GM12878 (cell line): ENCODE results near the gene HPSE. TPM values are rescaled to one million over a fixed set of nuclear protein-coding genes. Genes with fewer than 3 reads are reported as not detected.

Experiments
- BCLAF1 ChIP-seq: fragments of 450-650 bp; IDR thresholded peaks from 2 replicates; pipeline ENCODE4 v1.6.1; 2017; ENCODE audit warnings: antibody characterized with exemption, mild to moderate bottlenecking, moderate library complexity
- BRCA1 ChIP-seq: IDR thresholded peaks from 2 replicates; pipeline ENCODE4 v1.6.1; 2011; ENCODE audit warnings: low read depth, low read length, improper control_type of control experiment
- CREM ChIP-seq: IDR thresholded peaks from 2 replicates; pipeline ENCODE4 v1.6.1; 2014; ENCODE audit warnings: antibody characterized with exemption, low read depth
- FOXK2 ChIP-seq: fragments of 450-650 bp; IDR thresholded peaks from 2 replicates; pipeline ENCODE4 v1.6.1; 2017; ENCODE audit warnings: mild to moderate bottlenecking, moderate library complexity
- IKZF1 ChIP-seq: fragments of 450-650 bp; conservative IDR thresholded peaks from 2 replicates; pipeline ENCODE4 v1.6.1; 2017; ENCODE audit warnings: antibody characterized with exemption, mild to moderate bottlenecking
- JUNB ChIP-seq: IDR thresholded peaks from 2 replicates; pipeline ENCODE4 v1.6.1; 2016; ENCODE audit warnings: antibody characterized with exemption, mild to moderate bottlenecking
- NFIC ChIP-seq: IDR thresholded peaks from 2 replicates; pipeline ENCODE4 v1.6.1; 2012; ENCODE audit warnings: low read depth, mild to moderate bottlenecking, inconsistent platforms, low read length, moderate library complexity
- NFYA ChIP-seq: IDR thresholded peaks from 2 replicates; pipeline ENCODE4 v1.6.1; 2011; ENCODE audit warnings: low read depth, mild to moderate bottlenecking, low read length, improper control_type of control experiment, borderline replicate concordance
- NRF1 ChIP-seq: conservative IDR thresholded peaks from 2 replicates; pipeline ENCODE4 v1.6.1; 2011; ENCODE audit warnings: mild to moderate bottlenecking, low read depth, low read length, improper control_type of control experiment
- RELA ChIP-seq: fragments of 450-650 bp; IDR thresholded peaks from 2 replicates; pipeline ENCODE4 v1.8.0; 2014; ENCODE audit warnings: borderline replicate concordance; ENCODE audit not compliant: partially characterized antibody
- SIN3A ChIP-seq: IDR thresholded peaks from 2 replicates; pipeline ENCODE4 v1.6.1; 2012; ENCODE audit warnings: low read depth, low read length, improper control_type of control experiment
- TARDBP ChIP-seq: IDR thresholded peaks from 2 replicates; pipeline ENCODE4 v1.6.1; 2016; ENCODE audit warnings: borderline replicate concordance
- TCF3 ChIP-seq: IDR thresholded peaks from 2 replicates; pipeline ENCODE4 v1.6.1; 2012; ENCODE audit warnings: low read depth, mild to moderate bottlenecking, low read length, borderline replicate concordance; ENCODE audit not compliant: insufficient read depth
- YY1 ChIP-seq: IDR thresholded peaks from 2 replicates; pipeline ENCODE4 v1.6.1; 2011; ENCODE audit warnings: low read depth, mild to moderate bottlenecking, low read length
- ZNF217 ChIP-seq: fragments of 450-650 bp; IDR thresholded peaks from 2 replicates; pipeline ENCODE4 v1.6.1; 2017; ENCODE audit warnings: antibody characterized with exemption, mild to moderate bottlenecking
- polyA plus RNA-seq, 11 experiments: library from polyadenylated mRNA; depleted of rRNA in 4 of 11; unstranded in 6 of 11; stranded (reverse) in 5 of 11; fragments of >200 nt; fragmentation: Nextera tagmentation in 4 of 11; fragmentation: Illumina TruSeq in 1 of 11; extraction: Ambion mirVana in 4 of 11; extraction: Trizol in 1 of 11; gene quantifications; 1 replicate in 1 of 11; 2 replicates in 10 of 11; pipeline versions ENCODE4 v1.2.1 to v1.2.3, GENCODE V29; 2011 to 2016; ENCODE audit warnings: inconsistent platforms in 2 of 11, missing spikeins in 2 of 11, low read depth in 1 of 11
- total RNA-seq, 4 experiments: library from RNA; depleted of rRNA in 3 of 4; stranded (reverse); fragments of >200 nt in 3 of 4; fragmentation: Illumina TruSeq in 1 of 4; extraction: Trizol in 1 of 4; gene quantifications; 2 replicates each; pipeline versions ENCODE4 v1.2.1 to v1.2.3, GENCODE V29; 2013 to 2021
- TF ChIP-seq, protein P1 (sequence below): fragments of 450-650 bp; formaldehyde crosslinking; IDR thresholded peaks from 2 replicates; pipeline ENCODE4 v1.5.0; 2022; ENCODE audit warnings: mild to moderate bottlenecking, missing genetic modification characterization
- TF ChIP-seq, protein P2 (sequence below): IDR thresholded peaks from 2 replicates; pipeline ENCODE4 v1.6.1; 2012; ENCODE audit warnings: low read depth, low read length, improper control_type of control experiment
- TF ChIP-seq, protein P3 (sequence below): IDR thresholded peaks from 2 replicates; pipeline ENCODE4 v1.6.1; 2012; ENCODE audit warnings: improper control_type of control experiment, low read depth, low read length; ENCODE audit not compliant: insufficient replicate concordance

HPSE gene
- total and polyA plus RNA-seq, 10 of the 15 experiments (the other 5 are each of a cell fraction or from before 2014, with no cell fraction given) = 0.16 to 0.89 (median 0.58) TPM

- TF ChIP-seq, protein P1, sequence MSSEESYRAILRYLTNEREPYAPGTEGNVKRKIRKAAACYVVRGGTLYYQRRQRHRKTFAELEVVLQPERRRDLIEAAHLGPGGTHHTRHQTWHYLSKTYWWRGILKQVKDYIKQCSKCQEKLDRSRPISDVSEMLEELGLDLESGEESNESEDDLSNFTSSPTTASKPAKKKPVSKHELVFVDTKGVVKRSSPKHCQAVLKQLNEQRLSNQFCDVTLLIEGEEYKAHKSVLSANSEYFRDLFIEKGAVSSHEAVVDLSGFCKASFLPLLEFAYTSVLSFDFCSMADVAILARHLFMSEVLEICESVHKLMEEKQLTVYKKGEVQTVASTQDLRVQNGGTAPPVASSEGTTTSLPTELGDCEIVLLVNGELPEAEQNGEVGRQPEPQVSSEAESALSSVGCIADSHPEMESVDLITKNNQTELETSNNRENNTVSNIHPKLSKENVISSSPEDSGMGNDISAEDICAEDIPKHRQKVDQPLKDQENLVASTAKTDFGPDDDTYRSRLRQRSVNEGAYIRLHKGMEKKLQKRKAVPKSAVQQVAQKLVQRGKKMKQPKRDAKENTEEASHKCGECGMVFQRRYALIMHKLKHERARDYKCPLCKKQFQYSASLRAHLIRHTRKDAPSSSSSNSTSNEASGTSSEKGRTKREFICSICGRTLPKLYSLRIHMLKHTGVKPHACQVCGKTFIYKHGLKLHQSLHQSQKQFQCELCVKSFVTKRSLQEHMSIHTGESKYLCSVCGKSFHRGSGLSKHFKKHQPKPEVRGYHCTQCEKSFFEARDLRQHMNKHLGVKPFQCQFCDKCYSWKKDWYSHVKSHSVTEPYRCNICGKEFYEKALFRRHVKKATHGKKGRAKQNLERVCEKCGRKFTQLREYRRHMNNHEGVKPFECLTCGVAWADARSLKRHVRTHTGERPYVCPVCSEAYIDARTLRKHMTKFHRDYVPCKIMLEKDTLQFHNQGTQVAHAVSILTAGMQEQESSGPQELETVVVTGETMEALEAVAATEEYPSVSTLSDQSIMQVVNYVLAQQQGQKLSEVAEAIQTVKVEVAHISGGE = no peak
- TF ChIP-seq, protein P2, sequence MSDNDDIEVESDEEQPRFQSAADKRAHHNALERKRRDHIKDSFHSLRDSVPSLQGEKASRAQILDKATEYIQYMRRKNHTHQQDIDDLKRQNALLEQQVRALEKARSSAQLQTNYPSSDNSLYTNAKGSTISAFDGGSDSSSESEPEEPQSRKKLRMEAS = peak; percentile 36; the same call in 1 of the 2 replicates
- TF ChIP-seq NFIC = no peak
- TF ChIP-seq YY1 = peak; percentile 91
- TF ChIP-seq BRCA1 = peak; percentile 71
- 0 out of 2 replicates have a peak, but pooled peaks have one; percentile 22 for TF ChIP-seq TCF3
- TF ChIP-seq BCLAF1 = 0 out of 2 replicates have a peak, but pooled peaks have one; percentile 50
- TF ChIP-seq IKZF1 = peak; percentile 95
- TF ChIP-seq NRF1 = peak; percentile 73
- no peak for TF ChIP-seq FOXK2
- TF ChIP-seq JUNB = no peak
- no peak for TF ChIP-seq NFYA
- peak; percentile 84 for TF ChIP-seq CREM
- TF ChIP-seq TARDBP = no peak
- TF ChIP-seq RELA = peak; percentile 58
- TF ChIP-seq, protein P3, sequence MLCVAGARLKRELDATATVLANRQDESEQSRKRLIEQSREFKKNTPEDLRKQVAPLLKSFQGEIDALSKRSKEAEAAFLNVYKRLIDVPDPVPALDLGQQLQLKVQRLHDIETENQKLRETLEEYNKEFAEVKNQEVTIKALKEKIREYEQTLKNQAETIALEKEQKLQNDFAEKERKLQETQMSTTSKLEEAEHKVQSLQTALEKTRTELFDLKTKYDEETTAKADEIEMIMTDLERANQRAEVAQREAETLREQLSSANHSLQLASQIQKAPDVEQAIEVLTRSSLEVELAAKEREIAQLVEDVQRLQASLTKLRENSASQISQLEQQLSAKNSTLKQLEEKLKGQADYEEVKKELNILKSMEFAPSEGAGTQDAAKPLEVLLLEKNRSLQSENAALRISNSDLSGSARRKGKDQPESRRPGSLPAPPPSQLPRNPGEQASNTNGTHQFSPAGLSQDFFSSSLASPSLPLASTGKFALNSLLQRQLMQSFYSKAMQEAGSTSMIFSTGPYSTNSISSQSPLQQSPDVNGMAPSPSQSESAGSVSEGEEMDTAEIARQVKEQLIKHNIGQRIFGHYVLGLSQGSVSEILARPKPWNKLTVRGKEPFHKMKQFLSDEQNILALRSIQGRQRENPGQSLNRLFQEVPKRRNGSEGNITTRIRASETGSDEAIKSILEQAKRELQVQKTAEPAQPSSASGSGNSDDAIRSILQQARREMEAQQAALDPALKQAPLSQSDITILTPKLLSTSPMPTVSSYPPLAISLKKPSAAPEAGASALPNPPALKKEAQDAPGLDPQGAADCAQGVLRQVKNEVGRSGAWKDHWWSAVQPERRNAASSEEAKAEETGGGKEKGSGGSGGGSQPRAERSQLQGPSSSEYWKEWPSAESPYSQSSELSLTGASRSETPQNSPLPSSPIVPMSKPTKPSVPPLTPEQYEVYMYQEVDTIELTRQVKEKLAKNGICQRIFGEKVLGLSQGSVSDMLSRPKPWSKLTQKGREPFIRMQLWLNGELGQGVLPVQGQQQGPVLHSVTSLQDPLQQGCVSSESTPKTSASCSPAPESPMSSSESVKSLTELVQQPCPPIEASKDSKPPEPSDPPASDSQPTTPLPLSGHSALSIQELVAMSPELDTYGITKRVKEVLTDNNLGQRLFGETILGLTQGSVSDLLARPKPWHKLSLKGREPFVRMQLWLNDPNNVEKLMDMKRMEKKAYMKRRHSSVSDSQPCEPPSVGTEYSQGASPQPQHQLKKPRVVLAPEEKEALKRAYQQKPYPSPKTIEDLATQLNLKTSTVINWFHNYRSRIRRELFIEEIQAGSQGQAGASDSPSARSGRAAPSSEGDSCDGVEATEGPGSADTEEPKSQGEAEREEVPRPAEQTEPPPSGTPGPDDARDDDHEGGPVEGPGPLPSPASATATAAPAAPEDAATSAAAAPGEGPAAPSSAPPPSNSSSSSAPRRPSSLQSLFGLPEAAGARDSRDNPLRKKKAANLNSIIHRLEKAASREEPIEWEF = no peak
- peak; percentile 93; the same call in 1 of the 2 replicates for TF ChIP-seq SIN3A
- TF ChIP-seq ZNF217 = peak; percentile 95; the same call in 1 of the 2 replicates
Measured at GRCh38 chr4:83284193-83285054, 50.2 kb downstream of the HPSE start, which contains the start of gene COQ2 (continued).
